HCT116 (cell line): ENCODE results near the gene UBE3D. TPM values are rescaled to one million over a fixed set of nuclear protein-coding genes. Genes with fewer than 3 reads are reported as not detected.
"Not testable (repeated sequence)": the region's sequence is repeated elsewhere in the genome, so short reads cannot be mapped to it uniquely, and the experiment has no call there.

ENCODE experiments used
- ATAC-seq: fragments of 200-7000 bp; cut with Tn5 transposase; 2 replicates; pipeline ENCODE4 v1.9.1; 2020; ENCODE audit warnings: mild to moderate bottlenecking, moderate library complexity
- BruUV-seq: library from RNA; stranded (reverse); fragments of 400-500 nt; replicated peaks from 2 replicates; lab custom pipeline; 2021; lab: Mats Ljungman, UMichigan
- CTCF ChIA-PET: fragments of 300-600 bp; sonication (Branson Sonifier 250); formaldehyde crosslinking; loops from one replicate; lab custom pipeline; 2021; ENCODE audit warnings: antibody characterized with exemption; lab: Charles Lee
- POLR2A ChIA-PET: fragments of 300-600, 350-600 bp; sonication (Branson Sonifier 250); formaldehyde crosslinking; loops from one replicate; lab custom pipeline; 2021; ENCODE audit warnings: antibody characterized with exemption; lab: Charles Lee
- RAD21 ChIA-PET, 2 experiments: fragments of 300-600 bp; sonication (Branson Sonifier 250); formaldehyde crosslinking; loops; one replicate each; lab custom pipeline; 2023; ENCODE audit warnings: low total read pairs in 2 of 2; ENCODE audit not compliant: uncharacterized antibody in 2 of 2, unreplicated experiment in 2 of 2, low non-redundant PET in 1 of 2; lab: Charles Lee
- DNase-seq: peaks from one replicate; pipeline ENCODE4 v3.0.0-alpha.2; 2010; ENCODE audit warnings: low read depth, low spot score
- H2AFZ ChIP-seq: fragments of 200-600 bp; shearing (Covaris generic), sonication (generic); 2 replicates; pipeline ENCODE4 v1.6.1; 2017; ENCODE audit warnings: low read depth, mixed run types, mixed read lengths, antibody characterized with exemption, low read length; ENCODE audit not compliant: poor library complexity, severe bottlenecking
- H3K27ac ChIP-seq: 2 replicates; pipeline ENCODE4 v1.5.1; 2012; ENCODE audit warnings: low read depth, low read length
- H3K27me3 ChIP-seq: fragments of 200-600 bp; sonication (generic); 2 replicates; pipeline ENCODE4 v1.6.1; 2016; ENCODE audit warnings: mixed run types, low read length, mixed read lengths; ENCODE audit not compliant: insufficient read depth
- H3K36me3 ChIP-seq, 2 experiments: fragments of 200-500 bp in 1 of 2; fragments of 200-600 bp in 1 of 2; sonication (Bioruptor generic) in 1 of 2; sonication (generic) in 1 of 2; 2 replicates each; pipeline versions ENCODE4 v1.5.1 to v1.6.1; 2014 to 2016; ENCODE audit warnings: low read length in 2 of 2, inconsistent platforms in 1 of 2, mixed read lengths in 1 of 2, mixed run types in 1 of 2; ENCODE audit not compliant: insufficient read depth in 2 of 2, control insufficient read depth in 1 of 2
- H3K4me1 ChIP-seq, 2 experiments: fragments of 200-600 bp in 1 of 2; sonication (generic) in 1 of 2; 2 replicates each; pipeline versions ENCODE4 v1.5.1 to v1.6.1; 2012 to 2017; ENCODE audit warnings: low read length in 2 of 2, inconsistent platforms in 1 of 2, mild to moderate bottlenecking in 1 of 2, mixed read lengths in 1 of 2, mixed run types in 1 of 2, moderate library complexity in 1 of 2; ENCODE audit not compliant: insufficient read depth in 2 of 2, control insufficient read depth in 1 of 2
- H3K4me2 ChIP-seq: fragments of 200-600 bp; sonication (generic); 2 replicates; pipeline ENCODE4 v1.6.1; 2017; ENCODE audit warnings: mixed run types, low read length, mixed read lengths
- H3K4me3 ChIP-seq, 2 experiments: fragments of 200-600 bp in 1 of 2; sonication (generic) in 1 of 2; replicated peaks in 1 of 2; 2 replicates each; pipeline ENCODE4 v1.5.1; 2011 to 2016; ENCODE audit warnings: low read length in 2 of 2, control low read depth in 1 of 2, low read depth in 1 of 2, mild to moderate bottlenecking in 1 of 2, mixed read lengths in 1 of 2, mixed run types in 1 of 2
- H3K79me2 ChIP-seq: fragments of 200-600 bp; sonication (generic); 2 replicates; pipeline ENCODE4 v1.6.1; 2017; ENCODE audit warnings: mild to moderate bottlenecking, mixed run types, low read length, moderate library complexity, mixed read lengths; ENCODE audit not compliant: insufficient read depth
- H3K9ac ChIP-seq: fragments of 200-600 bp; sonication (generic); 2 replicates; pipeline ENCODE4 v1.6.1; 2016; ENCODE audit warnings: low read length, mixed read lengths
- H3K9me2 ChIP-seq: fragments of 200-600 bp; sonication (generic), shearing (Covaris generic); 2 replicates; pipeline ENCODE4 v1.6.1; 2017; ENCODE audit warnings: mixed run types, mild to moderate bottlenecking, moderate library complexity; ENCODE audit not compliant: insufficient read depth
- H3K9me3 ChIP-seq, 2 experiments: fragments of 200-500 bp in 1 of 2; fragments of 200-600 bp in 1 of 2; sonication (Bioruptor generic) in 1 of 2; sonication (generic) in 1 of 2; 2 replicates each; pipeline ENCODE4 v1.6.1; 2014 to 2017; ENCODE audit warnings: low read length in 2 of 2, mixed read lengths in 2 of 2, inconsistent platforms in 1 of 2, low read depth in 1 of 2, mild to moderate bottlenecking in 1 of 2, mixed run types in 1 of 2, moderate library complexity in 1 of 2; ENCODE audit not compliant: control insufficient read depth in 1 of 2, insufficient read depth in 1 of 2
- H4K20me1 ChIP-seq: fragments of 200-600 bp; sonication (generic), shearing (Covaris generic); 2 replicates; pipeline ENCODE4 v1.6.1; 2017; ENCODE audit warnings: mixed run types, mild to moderate bottlenecking, moderate library complexity; ENCODE audit not compliant: insufficient read depth
- SP1 ChIP-seq: IDR thresholded peaks from 2 replicates; pipeline ENCODE4 v1.6.1; 2012; ENCODE audit warnings: low read depth
- TCF7L2 ChIP-seq: IDR thresholded peaks from 2 replicates; pipeline ENCODE4 v1.7.0; 2011; ENCODE audit warnings: borderline replicate concordance, inconsistent platforms; ENCODE audit not compliant: insufficient read depth, insufficient read length; ENCODE audit errors: extremely low read depth
- YY1 ChIP-seq: IDR thresholded peaks from 2 replicates; pipeline ENCODE4 v1.6.1; 2011; ENCODE audit warnings: low read length, low read depth, moderate library complexity, mild to moderate bottlenecking; ENCODE audit not compliant: insufficient replicate concordance; ENCODE audit errors: extremely low read depth
- ZFX ChIP-seq: fragments of 450-650 bp; IDR thresholded peaks from 2 replicates; pipeline ENCODE4 v1.6.1; 2017
- intact Hi-C: fragments of 100-400 bp; cut with micrococcal nuclease; formaldehyde crosslinking; loops from 2 replicates; pipeline ENCODE4 v1.10.0; 2022
- total RNA-seq: library from RNA; stranded (reverse); gene quantifications from one replicate; pipeline ENCODE4 v1.2.1, GENCODE V29; 2021; ENCODE audit not compliant: unreplicated experiment
- TF ChIP-seq, protein P1 (sequence below): IDR thresholded peaks from 2 replicates; pipeline ENCODE4 v1.6.1; 2011; ENCODE audit warnings: mild to moderate bottlenecking, low read length, moderate library complexity; ENCODE audit not compliant: insufficient replicate concordance; ENCODE audit errors: extremely low read depth
- TF ChIP-seq, protein P2 (sequence below): IDR thresholded peaks from 2 replicates; pipeline ENCODE4 v1.6.1; 2012

Gene UBE3D
- total RNA-seq, 1 experiment from 2014 or later: 9.0 TPM

DNA sequence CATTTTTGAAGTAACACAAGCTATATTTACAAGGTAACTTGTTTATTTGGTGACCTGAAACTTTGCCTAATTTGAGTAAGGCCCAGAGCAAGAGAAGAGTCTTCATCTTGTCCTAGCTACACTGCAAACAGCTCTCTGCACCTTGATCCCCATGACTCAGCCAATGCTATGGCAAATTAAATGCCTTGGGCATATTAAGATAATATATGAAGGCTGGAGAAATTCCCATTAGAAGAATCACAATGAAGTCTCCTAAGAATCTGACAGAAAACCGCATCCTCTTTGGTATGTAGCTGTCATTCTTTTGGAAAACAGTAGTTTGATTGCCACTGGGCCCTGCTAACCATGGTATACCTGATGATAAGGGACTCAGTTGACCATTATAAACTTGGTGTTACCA lies 204.5 kb downstream of the UBE3D start (continued):
- TF ChIP-seq ZFX: no peak
- no peak for TF ChIP-seq SP1
- no peak for TF ChIP-seq TCF7L2
- no peak for TF ChIP-seq YY1
- TF ChIP-seq, protein P1, sequence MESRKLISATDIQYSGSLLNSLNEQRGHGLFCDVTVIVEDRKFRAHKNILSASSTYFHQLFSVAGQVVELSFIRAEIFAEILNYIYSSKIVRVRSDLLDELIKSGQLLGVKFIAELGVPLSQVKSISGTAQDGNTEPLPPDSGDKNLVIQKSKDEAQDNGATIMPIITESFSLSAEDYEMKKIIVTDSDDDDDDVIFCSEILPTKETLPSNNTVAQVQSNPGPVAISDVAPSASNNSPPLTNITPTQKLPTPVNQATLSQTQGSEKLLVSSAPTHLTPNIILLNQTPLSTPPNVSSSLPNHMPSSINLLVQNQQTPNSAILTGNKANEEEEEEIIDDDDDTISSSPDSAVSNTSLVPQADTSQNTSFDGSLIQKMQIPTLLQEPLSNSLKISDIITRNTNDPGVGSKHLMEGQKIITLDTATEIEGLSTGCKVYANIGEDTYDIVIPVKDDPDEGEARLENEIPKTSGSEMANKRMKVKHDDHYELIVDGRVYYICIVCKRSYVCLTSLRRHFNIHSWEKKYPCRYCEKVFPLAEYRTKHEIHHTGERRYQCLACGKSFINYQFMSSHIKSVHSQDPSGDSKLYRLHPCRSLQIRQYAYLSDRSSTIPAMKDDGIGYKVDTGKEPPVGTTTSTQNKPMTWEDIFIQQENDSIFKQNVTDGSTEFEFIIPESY: no peak
- TF ChIP-seq, protein P2, sequence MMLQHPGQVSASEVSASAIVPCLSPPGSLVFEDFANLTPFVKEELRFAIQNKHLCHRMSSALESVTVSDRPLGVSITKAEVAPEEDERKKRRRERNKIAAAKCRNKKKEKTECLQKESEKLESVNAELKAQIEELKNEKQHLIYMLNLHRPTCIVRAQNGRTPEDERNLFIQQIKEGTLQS: no peak

- intact Hi-C loops, H3K4me1 ChIP-seq, H3K9me3 ChIP-seq, H3K4me2 ChIP-seq, H3K79me2 ChIP-seq, DNase-seq, H4K20me1 ChIP-seq, CTCF ChIA-PET, H3K27ac ChIP-seq, H3K27me3 ChIP-seq, ATAC-seq, RAD21 ChIA-PET, POLR2A ChIA-PET, H3K9me2 ChIP-seq, H3K9ac ChIP-seq, H3K4me3 ChIP-seq, H2AFZ ChIP-seq, BruUV-seq, H3K36me3 ChIP-seq: not testable (repeated sequence)
Observed at GRCh38 chr6:82856077-82856476, 209.6 kb downstream of the UBE3D start.

DNA sequence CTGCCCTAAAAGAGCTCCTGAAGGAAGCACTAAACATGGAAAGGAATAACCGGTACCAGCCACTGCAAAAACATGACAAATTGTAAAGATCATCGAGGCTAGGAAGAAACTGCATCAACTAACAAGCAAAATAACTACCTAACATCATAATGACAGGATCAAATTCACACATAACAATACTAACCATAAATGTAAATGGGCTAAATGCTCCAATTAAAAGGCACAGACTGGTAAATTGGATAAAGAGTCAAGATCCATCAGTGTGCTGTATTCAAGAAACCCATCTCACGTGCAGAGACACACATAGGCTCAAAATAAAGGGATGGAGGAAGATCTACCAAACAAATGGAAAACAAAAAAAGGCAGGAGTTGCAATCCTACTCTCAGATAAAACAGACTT lies 212.7 kb downstream of the UBE3D start:
- intact Hi-C loops, BruUV-seq, ATAC-seq, H3K9ac ChIP-seq, H3K4me1 ChIP-seq, H3K9me2 ChIP-seq, H3K4me2 ChIP-seq, H3K9me3 ChIP-seq, H3K79me2 ChIP-seq, CTCF ChIA-PET, DNase-seq, POLR2A ChIA-PET, RAD21 ChIA-PET, H2AFZ ChIP-seq, H3K27ac ChIP-seq, H3K36me3 ChIP-seq, H3K27me3 ChIP-seq, H3K4me3 ChIP-seq, H4K20me1 ChIP-seq: not testable (repeated sequence)
